Panc1 (cell line): ENCODE data around the gene SNU13. TPM values are rescaled to one million over a fixed set of nuclear protein-coding genes. Genes with fewer than 3 reads are reported as not detected.

ENCODE experiments used
- ATAC-seq: fragments of 200-7000 bp; cut with Tn5 transposase; 2 replicates; pipeline ENCODE4 v1.9.1; 2020; ENCODE audit warnings: mild to moderate bottlenecking, moderate library complexity
- BruUV-seq: library from RNA; stranded (reverse); fragments of 400-500 nt; replicated peaks from 2 replicates; lab custom pipeline; 2021; lab: Mats Ljungman, UMichigan
- CTCF ChIA-PET: fragments of 300-600 bp; sonication (Branson Sonifier 250); formaldehyde crosslinking; loops from one replicate; lab custom pipeline; 2022; ENCODE audit warnings: antibody characterized with exemption; lab: Charles Lee
- POLR2A ChIA-PET: fragments of 300-600 bp; sonication (Branson Sonifier 250); formaldehyde crosslinking; loops from one replicate; lab custom pipeline; 2022; ENCODE audit warnings: antibody characterized with exemption; lab: Charles Lee
- DNase-seq: peaks from one replicate; pipeline ENCODE4 v3.0.0-alpha.2; 2010; ENCODE audit warnings: low read depth, low spot score
- H3K27ac ChIP-seq: 2 replicates; pipeline ENCODE4 v1.5.1; 2011; ENCODE audit warnings: mild to moderate bottlenecking, low read length, inconsistent platforms
- H3K27me3 ChIP-seq: fragments of 200-500 bp; sonication (Bioruptor generic); 2 replicates; pipeline ENCODE4 v1.6.0; 2014; ENCODE audit warnings: low read length, inconsistent platforms; ENCODE audit not compliant: control insufficient read depth, insufficient read depth
- H3K36me3 ChIP-seq: fragments of 200-500 bp; sonication (Bioruptor generic); 2 replicates; pipeline ENCODE4 v1.5.1; 2014; ENCODE audit warnings: inconsistent platforms, mild to moderate bottlenecking, low read length, moderate library complexity; ENCODE audit not compliant: control insufficient read depth, insufficient read depth
- H3K4me1 ChIP-seq: 2 replicates; pipeline ENCODE4 v1.5.1; 2011; ENCODE audit warnings: inconsistent platforms, mild to moderate bottlenecking, low read length, moderate library complexity; ENCODE audit not compliant: control insufficient read depth, insufficient read depth
- H3K4me3 ChIP-seq, 2 experiments: 2 replicates each; pipeline ENCODE4 v1.5.1; 2011 to 2012; ENCODE audit warnings: low read depth in 2 of 2, low read length in 2 of 2, mild to moderate bottlenecking in 2 of 2, inconsistent platforms in 1 of 2, moderate library complexity in 1 of 2
- H3K9me3 ChIP-seq: fragments of 200-500 bp; sonication (Bioruptor generic); 2 replicates; pipeline ENCODE4 v1.5.1; 2014; ENCODE audit warnings: low read depth, mild to moderate bottlenecking, inconsistent platforms, low read length, moderate library complexity; ENCODE audit not compliant: control insufficient read depth, insufficient read depth
- CTCF ChIP-seq: fragments of 450-650 bp; IDR thresholded peaks from 2 replicates; pipeline ENCODE4 v1.5.1; 2017; ENCODE audit warnings: mild to moderate bottlenecking
- POLR2AphosphoS5 ChIP-seq: IDR thresholded peaks from 2 replicates; pipeline ENCODE4 v1.6.1; 2012; ENCODE audit warnings: mild to moderate bottlenecking, low read depth, low read length, moderate library complexity
- REST ChIP-seq, 2 experiments: IDR thresholded peaks; 2 replicates each; pipeline ENCODE4 v1.6.1; 2011 to 2012; ENCODE audit warnings: low read depth in 2 of 2, control low read depth in 1 of 2, low read length in 1 of 2, mild to moderate bottlenecking in 1 of 2, moderate library complexity in 1 of 2; ENCODE audit not compliant: insufficient read depth in 1 of 2
- SIN3A ChIP-seq: IDR thresholded peaks from 2 replicates; pipeline ENCODE4 v1.6.1; 2012; ENCODE audit warnings: low read depth, mild to moderate bottlenecking, low read length, moderate library complexity, borderline replicate concordance; ENCODE audit not compliant: insufficient read depth
- TCF7L2 ChIP-seq: IDR thresholded peaks from 2 replicates; pipeline ENCODE4 v1.6.1; 2011; ENCODE audit warnings: mild to moderate bottlenecking, low read depth, low read length, inconsistent platforms
- in situ Hi-C: cut with HindIII; loops from 2 replicates; pipeline ENCODE4 v1.10.0; 2016; ENCODE audit warnings: low sequenced_read_pairs, low pct_unique_long_range_greater_than_20kb
- intact Hi-C: fragments of 100-400 bp; cut with micrococcal nuclease; formaldehyde crosslinking; loops from one replicate; pipeline ENCODE4 v1.10.0; 2022; ENCODE audit not compliant: unreplicated experiment
- total RNA-seq: library from RNA; stranded (reverse); gene quantifications from one replicate; pipeline ENCODE4 v1.2.1, GENCODE V29; 2021; ENCODE audit not compliant: unreplicated experiment

SNU13 gene
- total RNA-seq, 1 experiment from 2014 or later = 113 TPM

GRCh38 chr22:41661088-41661487, 27.6 kb downstream of the SNU13 start:
- intact Hi-C loops = no loop called here
- peaks cover 27% of the 10 kb centered on the region; the same call in 1 of the 2 replicates for H3K36me3 ChIP-seq
- no peaks in the 10 kb centered on the region for H3K27me3 ChIP-seq
- in situ Hi-C loops = no loop called here
- ChIA-PET CTCF (no interaction called here), POLR2A (no interaction called here)
- H3K27ac ChIP-seq = no peak overlapping the region
- no peaks in the 10 kb centered on the region for H3K9me3 ChIP-seq
- DNase-seq (no peak), ATAC-seq (no peak)
- TF ChIP-seq TCF7L2 (no peak), SIN3A (no peak), REST (IDR thresholded peaks at IDR 0.05; ENCODE audit: insufficient read depth in 1 of 2, low read depth in 2 of 2, low read length in 1 of 2) (no peak), POLR2AphosphoS5 (no peak), CTCF (no peak)
- no peak overlapping the region for H3K4me3 ChIP-seq
- no TSS peak for BruUV-seq
- no peaks in the 10 kb centered on the region for H3K4me1 ChIP-seq

GRCh38 chr22:41660416-41660815, 28.3 kb downstream of the SNU13 start:
- CTCF ChIA-PET = no interaction called here
- no peak overlapping the region for H3K27ac ChIP-seq
- peaks cover 27% of the 10 kb centered on the region; the same call in 1 of the 2 replicates for H3K36me3 ChIP-seq
- no peaks in the 10 kb centered on the region for H3K4me1 ChIP-seq
- intact Hi-C loops (no loop called here), in situ Hi-C loops (no loop called here)
- TF ChIP-seq CTCF (no peak), POLR2AphosphoS5 (no peak), TCF7L2 (no peak), SIN3A (no peak), REST (IDR thresholded peaks at IDR 0.05; ENCODE audit: insufficient read depth in 1 of 2, low read depth in 2 of 2, low read length in 1 of 2) (no peak)
- DNase-seq (no peak), ATAC-seq (no peak)
- BruUV-seq = no TSS peak
- no peaks in the 10 kb centered on the region for H3K9me3 ChIP-seq
- no peak overlapping the region for H3K4me3 ChIP-seq
- no peaks in the 10 kb centered on the region for H3K27me3 ChIP-seq
- POLR2A ChIA-PET = interaction anchor here (1.0 kb wide), 1 partner anchor 9 kb away, joined by 5 read pairs; no protein-coding TSS in a partner anchor
